Skeletal muscle satellite cell (primary cell): ENCODE data around the gene DPF3.

Source experiments
- H3K27me3 ChIP-seq: 2 replicates; pipeline ENCODE4 v1.7.0; 2013; ENCODE audit warnings: low read length; ENCODE audit not compliant: control insufficient read depth, insufficient read depth
- H3K36me3 ChIP-seq: 2 replicates; pipeline ENCODE4 v1.7.0; 2013; ENCODE audit warnings: mild to moderate bottlenecking, control low read depth, low read length; ENCODE audit not compliant: insufficient read depth
- H3K4me1 ChIP-seq: 2 replicates; pipeline ENCODE4 v1.7.0; 2013; ENCODE audit warnings: low read length; ENCODE audit not compliant: control insufficient read depth, insufficient read depth
- H3K4me2 ChIP-seq: 2 replicates; pipeline ENCODE4 v1.7.0; 2013; ENCODE audit warnings: mild to moderate bottlenecking, low read length
- H3K4me3 ChIP-seq: 2 replicates; pipeline ENCODE4 v1.7.0; 2013; ENCODE audit warnings: low read length
- H3K9ac ChIP-seq: 2 replicates; pipeline ENCODE4 v1.7.0; 2013; ENCODE audit warnings: mild to moderate bottlenecking, low read depth, low read length, moderate library complexity
- H3K9me3 ChIP-seq: replicated peaks from 2 replicates; pipeline ENCODE4 v1.7.0; 2013; ENCODE audit warnings: mild to moderate bottlenecking, control low read depth, low read length

Gene DPF3

DNA sequence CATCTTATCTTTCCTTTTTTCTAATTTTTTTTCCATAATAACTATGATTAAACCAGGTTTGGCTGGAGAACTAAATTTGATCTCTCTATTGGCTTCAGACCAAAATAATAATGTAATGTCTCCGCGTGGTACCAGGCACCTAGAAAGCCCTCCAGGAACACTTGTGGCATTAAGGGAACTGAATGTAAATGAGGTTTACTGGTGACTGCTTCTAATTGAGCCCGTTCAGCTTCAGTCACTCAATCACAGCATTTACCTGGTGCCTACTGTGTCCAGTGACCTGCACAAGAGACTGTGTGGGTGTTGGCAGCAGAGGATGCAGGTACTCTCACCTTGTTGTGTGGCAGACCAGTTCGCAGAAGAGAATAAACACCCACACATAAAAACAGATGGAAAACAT, 302.5 kb downstream of the DPF3 start:
- Histone ChIP-seq H3K4me3 (no peak overlapping the region), H3K9ac (no peak overlapping the region), H3K9me3 (no peaks in the 10 kb centered on the region), H3K4me2 (no peak overlapping the region), H3K4me1 (no peaks in the 10 kb centered on the region), H3K36me3 (no peaks in the 10 kb centered on the region), H3K27me3 (no peaks in the 10 kb centered on the region)

DNA sequence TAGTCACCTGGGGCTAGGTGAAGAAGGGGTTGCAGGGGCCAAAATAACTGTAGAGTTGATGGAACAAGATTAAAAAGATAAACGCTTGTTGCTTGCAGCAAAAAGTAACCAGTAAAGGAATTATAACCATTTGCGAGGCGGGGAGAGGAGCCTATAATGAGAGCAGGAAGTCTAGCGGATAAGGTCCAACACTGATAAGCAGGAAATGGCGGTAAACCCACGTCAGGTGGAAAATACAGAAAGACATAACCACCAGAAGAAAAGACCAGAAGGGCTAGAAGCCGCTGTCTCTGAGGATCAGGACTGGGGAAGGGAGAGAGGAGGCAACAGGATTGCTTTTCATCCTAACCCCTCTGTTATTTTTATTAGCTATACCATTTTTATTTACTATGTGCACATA, 303.3 kb downstream of the DPF3 start:
- no peaks in the 10 kb centered on the region for H3K4me1 ChIP-seq
- no peak overlapping the region for H3K9ac ChIP-seq
- no peaks in the 10 kb centered on the region for H3K9me3 ChIP-seq
- H3K27me3 ChIP-seq: no peaks in the 10 kb centered on the region
- no peak overlapping the region for H3K4me2 ChIP-seq
- no peak overlapping the region for H3K4me3 ChIP-seq
- no peaks in the 10 kb centered on the region for H3K36me3 ChIP-seq

DNA sequence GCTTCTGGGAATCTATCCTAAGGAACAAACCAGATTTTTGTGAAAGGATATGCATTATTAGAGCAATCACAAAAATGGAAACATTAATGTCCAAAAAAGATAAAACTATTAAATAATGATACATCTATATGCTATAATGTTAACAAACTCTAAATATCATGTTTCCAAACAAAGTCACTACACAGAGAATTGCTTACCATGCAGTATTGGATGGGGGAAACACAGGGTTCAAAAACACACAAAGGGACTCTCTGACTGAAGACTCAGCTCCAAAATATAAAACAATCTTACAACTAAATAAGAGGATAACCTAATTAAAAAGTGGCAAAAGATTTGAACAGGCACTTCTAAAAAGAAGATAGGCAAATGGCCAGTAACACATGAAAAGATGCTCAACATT, 304.2 kb downstream of the DPF3 start:
- H3K9me3 ChIP-seq: no peaks in the 10 kb centered on the region

DNA sequence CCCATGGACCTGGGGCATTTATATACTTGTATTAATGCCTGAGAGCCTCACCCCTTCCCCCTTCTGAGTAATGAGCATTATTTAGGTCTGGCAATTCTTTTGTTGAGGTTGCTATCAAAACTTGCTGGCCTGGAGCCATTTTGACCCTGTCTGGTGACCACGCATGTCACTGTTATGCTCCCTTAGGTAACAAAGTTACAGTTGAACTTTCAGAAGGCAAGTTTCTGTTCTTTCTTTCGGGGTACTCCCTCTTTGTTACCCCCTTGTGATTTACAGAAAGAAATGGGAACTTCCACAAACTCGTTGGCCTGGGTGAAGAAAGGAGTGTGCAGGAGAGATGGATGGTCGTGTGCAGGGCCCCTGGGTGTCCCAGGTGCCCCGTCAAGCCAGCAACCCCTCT, 305.4 kb downstream of the DPF3 start:
- Histone ChIP-seq H3K4me3 (no peak overlapping the region), H3K36me3 (no peaks in the 10 kb centered on the region), H3K27me3 (no peaks in the 10 kb centered on the region), H3K4me1 (no peaks in the 10 kb centered on the region), H3K4me2 (no peak overlapping the region), H3K9me3 (no peaks in the 10 kb centered on the region), H3K9ac (no peak overlapping the region)

More for the DNA sequence above, 304.2 kb downstream of the DPF3 start:
- no peaks in the 10 kb centered on the region for H3K4me1 ChIP-seq
- H3K4me2 ChIP-seq: no peak overlapping the region
- H3K36me3 ChIP-seq: no peaks in the 10 kb centered on the region
- no peaks in the 10 kb centered on the region for H3K27me3 ChIP-seq
- no peak overlapping the region for H3K4me3 ChIP-seq
- H3K9ac ChIP-seq: no peak overlapping the region

DNA sequence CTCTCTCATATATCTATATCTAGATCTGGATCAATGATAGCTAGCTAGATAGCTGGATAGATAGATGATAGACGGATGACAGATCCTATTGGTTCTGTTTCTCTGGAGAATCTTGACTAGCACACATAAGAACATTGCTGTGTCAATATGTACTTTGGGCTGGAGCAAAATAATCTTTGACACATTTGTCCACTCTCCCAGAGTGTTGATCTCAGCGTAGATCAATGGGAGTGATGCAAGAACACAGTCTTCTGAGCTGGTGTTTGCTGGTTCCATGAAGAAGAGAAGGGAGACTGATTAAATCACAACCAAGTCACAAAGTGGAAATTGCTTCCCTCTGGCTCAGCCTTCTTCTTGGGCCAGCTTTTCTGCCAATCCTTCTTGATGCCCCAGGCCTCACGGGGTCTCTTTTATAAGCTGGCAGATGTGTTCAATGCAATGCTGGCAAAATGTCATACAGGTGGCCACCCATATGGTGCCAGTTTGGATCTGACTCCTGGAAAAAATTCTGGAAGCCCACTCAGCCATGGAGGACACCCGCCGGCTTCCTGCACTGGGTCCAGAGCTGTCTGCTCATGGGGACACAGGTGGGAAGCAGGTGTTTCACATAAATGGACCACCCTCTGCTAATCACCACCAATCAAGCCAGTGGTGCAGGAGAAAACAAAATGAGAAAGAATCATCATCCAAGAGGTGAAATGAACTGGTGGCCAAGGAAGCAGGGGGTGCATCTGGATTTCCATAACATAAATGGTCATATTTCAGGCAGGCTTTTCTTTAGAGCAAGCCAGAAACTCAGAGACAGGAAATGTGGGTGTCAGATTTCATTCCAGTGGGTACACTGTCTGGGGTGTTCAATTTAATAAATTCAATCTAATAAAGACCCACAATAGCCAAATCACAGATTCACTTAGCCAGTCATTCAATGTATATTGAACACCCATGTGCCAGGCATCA, 310.3 kb downstream of the DPF3 start:
- Histone ChIP-seq H3K4me3 (no peak overlapping the region), H3K27me3 (no peaks in the 10 kb centered on the region), H3K4me1 (no peaks in the 10 kb centered on the region), H3K36me3 (no peaks in the 10 kb centered on the region), H3K4me2 (no peak overlapping the region), H3K9ac (no peak overlapping the region), H3K9me3 (no peaks in the 10 kb centered on the region)

DNA sequence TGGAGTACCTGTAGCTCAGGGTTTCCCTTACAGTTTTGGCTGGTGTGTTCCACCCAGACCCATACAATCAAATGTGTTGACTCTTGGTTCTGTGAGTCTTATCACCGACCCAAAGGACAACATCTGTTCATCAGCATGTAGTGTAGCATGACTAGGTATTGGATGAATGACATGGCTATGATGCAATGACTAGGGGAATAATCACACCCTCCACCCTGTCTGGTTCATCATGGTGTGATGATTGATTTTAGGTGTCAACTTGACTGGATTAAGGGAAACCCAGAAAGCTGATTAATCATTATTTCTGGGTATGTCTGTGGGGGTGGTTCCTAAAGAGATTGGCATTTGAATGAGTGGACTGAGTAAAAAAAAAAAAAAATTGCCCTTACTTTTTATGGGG, 311.3 kb downstream of the DPF3 start:
- Histone ChIP-seq H3K9ac (no peak overlapping the region), H3K27me3 (no peaks in the 10 kb centered on the region), H3K4me2 (no peak overlapping the region), H3K4me1 (no peaks in the 10 kb centered on the region), H3K36me3 (no peaks in the 10 kb centered on the region), H3K9me3 (no peaks in the 10 kb centered on the region), H3K4me3 (no peak overlapping the region)

DNA sequence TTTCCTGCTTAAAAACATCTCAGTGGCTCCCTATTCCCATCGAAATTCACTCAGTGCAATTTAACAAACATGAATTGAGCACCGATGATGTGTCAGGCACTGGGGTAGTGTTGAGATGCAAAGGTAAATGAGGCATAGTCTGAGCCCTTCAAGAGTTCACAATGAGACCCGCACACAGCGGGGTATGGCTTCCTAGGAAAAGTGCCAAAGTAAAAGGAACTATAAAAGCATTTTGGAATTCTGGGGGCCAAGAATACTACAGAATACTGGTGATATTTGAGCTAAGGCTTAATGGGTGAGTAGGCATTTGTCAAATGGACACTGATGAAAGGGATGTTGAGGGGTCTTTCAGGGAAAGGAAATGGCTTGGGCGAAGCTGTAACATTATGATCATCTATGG, 315.4 kb downstream of the DPF3 start:
- no peak overlapping the region for H3K9ac ChIP-seq
- H3K4me3 ChIP-seq: no peak overlapping the region
- peaks cover 3% of the 10 kb centered on the region for H3K27me3 ChIP-seq
- H3K36me3 ChIP-seq: no peaks in the 10 kb centered on the region
- no peaks in the 10 kb centered on the region for H3K9me3 ChIP-seq
- peaks cover 5% of the 10 kb centered on the region for H3K4me1 ChIP-seq
- H3K4me2 ChIP-seq: no peak overlapping the region

DNA sequence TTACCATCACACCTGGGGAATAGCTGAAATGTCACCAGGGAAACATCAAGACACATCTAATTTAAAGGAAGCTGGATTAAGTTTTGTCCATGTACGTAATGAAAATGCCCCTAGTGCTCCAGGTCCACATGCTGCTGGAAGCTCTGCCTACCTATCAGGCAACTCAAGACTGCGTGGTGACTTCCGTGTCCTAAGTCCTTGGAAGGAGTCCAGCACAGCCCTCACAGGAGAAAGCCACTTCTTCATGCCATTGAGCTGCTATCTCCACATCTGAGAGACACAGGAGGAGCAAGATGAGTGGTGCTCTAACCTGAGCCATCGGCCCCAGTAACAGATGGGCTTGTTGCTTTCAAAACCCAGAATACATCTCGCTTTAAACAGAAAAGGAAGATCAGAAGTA, 316.4 kb downstream of the DPF3 start:
- Histone ChIP-seq H3K9me3 (no peaks in the 10 kb centered on the region), H3K4me3 (no peak overlapping the region), H3K27me3 (peaks cover 3% of the 10 kb centered on the region), H3K4me1 (peaks cover 5% of the 10 kb centered on the region), H3K9ac (no peak overlapping the region), H3K4me2 (no peak overlapping the region), H3K36me3 (no peaks in the 10 kb centered on the region)

DNA sequence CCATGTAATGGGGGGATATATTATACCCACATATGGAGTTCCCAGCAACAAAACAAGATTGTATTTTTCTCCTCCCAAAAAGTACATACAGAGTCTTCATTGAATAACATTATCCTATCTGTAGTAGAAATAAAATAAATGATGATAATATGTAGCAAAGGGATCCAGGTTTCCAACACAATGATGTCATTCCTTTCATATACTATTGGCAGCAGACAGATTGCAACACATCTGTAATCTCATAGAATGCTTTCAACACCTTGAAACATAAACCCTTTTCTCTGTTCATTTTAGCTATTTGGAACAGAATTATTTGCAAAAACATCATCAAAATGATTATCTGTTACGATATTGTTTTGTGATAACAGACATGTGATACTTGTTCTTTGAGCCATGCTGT, 317.6 kb downstream of the DPF3 start:
- peaks cover 5% of the 10 kb centered on the region for H3K4me1 ChIP-seq
- no peaks in the 10 kb centered on the region for H3K9me3 ChIP-seq
- H3K4me3 ChIP-seq: no peak overlapping the region
- no peaks in the 10 kb centered on the region for H3K36me3 ChIP-seq
- no peak overlapping the region for H3K4me2 ChIP-seq
- H3K9ac ChIP-seq: no peak overlapping the region
- H3K27me3 ChIP-seq: peaks cover 3% of the 10 kb centered on the region

DNA sequence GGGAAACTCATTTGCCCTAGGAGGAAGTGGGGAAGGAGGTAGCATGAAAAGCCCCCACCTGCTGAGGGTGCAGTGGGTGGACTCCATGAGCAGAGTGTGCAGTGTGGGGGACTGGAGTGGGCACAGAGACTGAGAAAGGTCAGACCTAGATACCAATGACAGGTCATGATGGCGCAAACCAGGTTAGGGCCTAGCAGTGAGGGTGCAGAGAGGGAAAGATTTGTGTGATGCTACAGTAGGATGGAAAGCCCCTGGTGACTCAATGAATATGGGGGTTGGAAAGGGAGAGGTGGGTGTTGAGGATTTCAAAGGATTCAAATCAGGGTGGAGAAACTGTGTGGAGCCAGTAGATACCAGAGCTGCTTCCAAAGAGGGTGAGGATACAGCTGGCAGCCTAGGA, 319.2 kb downstream of the DPF3 start:
- Histone ChIP-seq H3K27me3 (peaks cover 3% of the 10 kb centered on the region), H3K36me3 (no peaks in the 10 kb centered on the region), H3K4me2 (no peak overlapping the region), H3K9ac (no peak overlapping the region), H3K9me3 (no peaks in the 10 kb centered on the region), H3K4me1 (peaks cover 5% of the 10 kb centered on the region), H3K4me3 (no peak overlapping the region)

DNA sequence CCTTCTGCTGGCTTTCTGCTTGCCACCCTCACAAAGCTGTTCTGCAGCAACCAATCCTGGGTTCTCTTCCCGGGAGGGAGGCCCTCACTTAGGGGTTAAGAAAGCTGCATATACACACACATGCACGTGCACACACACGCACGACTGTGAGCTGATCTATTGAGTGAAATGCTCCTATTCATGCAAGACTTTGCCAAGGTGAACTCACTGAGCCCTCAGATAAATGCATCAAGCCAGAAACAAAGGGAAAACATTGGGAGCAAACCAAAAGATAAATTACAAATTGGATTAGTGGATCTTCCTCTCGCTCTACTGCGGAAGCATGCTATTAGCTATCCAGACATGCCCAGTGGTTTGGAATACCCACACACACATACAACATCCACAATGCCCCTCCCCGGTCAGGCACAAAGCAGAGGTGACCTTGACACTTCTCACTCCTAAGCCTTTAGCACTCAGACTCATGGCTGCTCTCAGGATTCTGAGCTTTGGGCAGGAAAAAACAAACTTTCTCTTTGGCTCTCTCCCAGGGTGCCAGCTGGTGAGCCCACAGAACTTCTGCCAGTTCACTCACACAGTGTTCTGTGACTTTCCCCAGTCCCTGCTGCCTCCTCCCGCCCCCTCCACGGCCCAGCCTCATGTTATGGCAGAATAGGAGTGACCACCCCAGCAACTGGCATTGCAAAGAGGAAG, 320.0 kb downstream of the DPF3 start:
- no peaks in the 10 kb centered on the region for H3K9me3 ChIP-seq
- no peak overlapping the region for H3K4me2 ChIP-seq
- H3K4me3 ChIP-seq: no peak overlapping the region
- H3K36me3 ChIP-seq: no peaks in the 10 kb centered on the region
- H3K4me1 ChIP-seq: peaks cover 5% of the 10 kb centered on the region
- H3K27me3 ChIP-seq: peaks cover 3% of the 10 kb centered on the region
- H3K9ac ChIP-seq: no peak overlapping the region
